DND-41 (cell line): ENCODE data around the gene MFSD2B.

ENCODE experiments used
- EZH2 ChIP-seq: IDR thresholded peaks from 3 replicates; pipeline ENCODE4 v1.6.1; 2012; ENCODE audit warnings: borderline replicate concordance, low read depth, mild to moderate bottlenecking, moderate library complexity, low read length, inconsistent platforms; ENCODE audit not compliant: severe bottlenecking
- TF ChIP-seq, protein P1 (sequence below): IDR thresholded peaks from 2 replicates; pipeline ENCODE4 v1.5.1; 2012; ENCODE audit warnings: borderline replicate concordance, low read length, moderate library complexity, mild to moderate bottlenecking; ENCODE audit not compliant: poor library complexity, severe bottlenecking; ENCODE audit errors: extremely low read depth

DNA sequence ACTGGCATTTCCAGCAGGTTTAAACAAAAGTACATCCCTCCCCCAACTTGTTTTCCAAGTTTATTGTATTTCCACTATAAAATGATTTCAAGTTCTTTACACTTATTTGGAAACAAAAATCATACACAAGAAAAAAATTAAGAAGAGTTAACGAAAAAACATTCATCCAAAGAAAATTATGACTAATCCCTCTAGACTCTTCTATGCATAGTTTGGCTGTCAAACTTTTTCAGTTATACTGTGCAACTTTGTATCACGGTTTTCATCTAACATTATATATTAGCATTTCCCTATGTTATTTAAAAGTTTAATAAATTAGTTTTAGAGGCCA lies 36.7 kb downstream of the MFSD2B start:
- TF ChIP-seq, protein P1, sequence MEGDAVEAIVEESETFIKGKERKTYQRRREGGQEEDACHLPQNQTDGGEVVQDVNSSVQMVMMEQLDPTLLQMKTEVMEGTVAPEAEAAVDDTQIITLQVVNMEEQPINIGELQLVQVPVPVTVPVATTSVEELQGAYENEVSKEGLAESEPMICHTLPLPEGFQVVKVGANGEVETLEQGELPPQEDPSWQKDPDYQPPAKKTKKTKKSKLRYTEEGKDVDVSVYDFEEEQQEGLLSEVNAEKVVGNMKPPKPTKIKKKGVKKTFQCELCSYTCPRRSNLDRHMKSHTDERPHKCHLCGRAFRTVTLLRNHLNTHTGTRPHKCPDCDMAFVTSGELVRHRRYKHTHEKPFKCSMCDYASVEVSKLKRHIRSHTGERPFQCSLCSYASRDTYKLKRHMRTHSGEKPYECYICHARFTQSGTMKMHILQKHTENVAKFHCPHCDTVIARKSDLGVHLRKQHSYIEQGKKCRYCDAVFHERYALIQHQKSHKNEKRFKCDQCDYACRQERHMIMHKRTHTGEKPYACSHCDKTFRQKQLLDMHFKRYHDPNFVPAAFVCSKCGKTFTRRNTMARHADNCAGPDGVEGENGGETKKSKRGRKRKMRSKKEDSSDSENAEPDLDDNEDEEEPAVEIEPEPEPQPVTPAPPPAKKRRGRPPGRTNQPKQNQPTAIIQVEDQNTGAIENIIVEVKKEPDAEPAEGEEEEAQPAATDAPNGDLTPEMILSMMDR = no peak
- TF ChIP-seq EZH2 = no peak
